OCI-LY3 (cell line): ENCODE data around the gene PEAK3.

Source experiments
- H2AFZ ChIP-seq: fragments of 200-600, 300-600 bp; shearing (Covaris generic); 2 replicates; pipeline ENCODE4 v1.6.0; 2014; ENCODE audit warnings: antibody characterized with exemption, low read depth, low read length
- H3K27ac ChIP-seq: fragments of 200-600, 300-600 bp; sonication (generic); 2 replicates; pipeline ENCODE4 v1.5.1; 2014; ENCODE audit warnings: mild to moderate bottlenecking, low read length, moderate library complexity, mixed read lengths
- H3K27me3 ChIP-seq: fragments of 200-600, 300-600 bp; sonication (generic); 2 replicates; pipeline ENCODE4 v1.6.1; 2014; ENCODE audit warnings: low read depth, low read length, mixed read lengths
- H3K36me3 ChIP-seq: fragments of 200-600, 300-600 bp; sonication (generic); replicated peaks from 2 replicates; pipeline ENCODE3; 2014; ENCODE audit warnings: low read depth, low read length, mixed read lengths
- H3K4me1 ChIP-seq: fragments of 300-600, 200-600 bp; sonication (generic); 2 replicates; pipeline ENCODE4 v1.6.1; 2014; ENCODE audit warnings: low read length, mixed read lengths
- H3K4me2 ChIP-seq: fragments of 200-600, 300-600 bp; sonication (generic); 2 replicates; pipeline ENCODE4 v1.6.1; 2014; ENCODE audit warnings: low read length, mixed read lengths
- H3K4me3 ChIP-seq: fragments of 300-600, 200-600 bp; sonication (generic); 2 replicates; pipeline ENCODE4 v1.5.1; 2014; ENCODE audit warnings: antibody characterized with exemption, mild to moderate bottlenecking, low read length, moderate library complexity
- H3K79me2 ChIP-seq: fragments of 300-600, 200-600 bp; shearing (Covaris generic); 2 replicates; pipeline ENCODE4 v1.6.1; 2014; ENCODE audit warnings: mild to moderate bottlenecking, low read length, mixed read lengths
- H3K9ac ChIP-seq: fragments of 300-600, 200-600 bp; shearing (Covaris generic); 2 replicates; pipeline ENCODE4 v1.6.0; 2014; ENCODE audit warnings: mild to moderate bottlenecking, low read length, moderate library complexity
- H3K9me3 ChIP-seq: fragments of 200-600, 300-600 bp; shearing (Covaris generic); 2 replicates; pipeline ENCODE4 v1.6.1; 2014; ENCODE audit warnings: low read length, mixed read lengths; ENCODE audit not compliant: insufficient read depth
- H4K20me1 ChIP-seq: fragments of 200-600, 300-600 bp; sonication (generic); 2 replicates; pipeline ENCODE4 v1.6.1; 2016; ENCODE audit warnings: low read length, mixed read lengths; ENCODE audit not compliant: insufficient read depth
- CTCF ChIP-seq: fragments of 200-600, 300-600 bp; sonication (generic); IDR thresholded peaks from 2 replicates; pipeline ENCODE4 v1.5.1; 2014; ENCODE audit warnings: antibody characterized with exemption, low read length, low read depth
- EZH2phosphoT487 ChIP-seq: fragments of 200-600 bp; shearing (Covaris generic); IDR thresholded peaks from 2 replicates; pipeline ENCODE4 v1.6.1; 2018; ENCODE audit warnings: antibody characterized with exemption, mixed run types, low read depth

Gene PEAK3

DNA sequence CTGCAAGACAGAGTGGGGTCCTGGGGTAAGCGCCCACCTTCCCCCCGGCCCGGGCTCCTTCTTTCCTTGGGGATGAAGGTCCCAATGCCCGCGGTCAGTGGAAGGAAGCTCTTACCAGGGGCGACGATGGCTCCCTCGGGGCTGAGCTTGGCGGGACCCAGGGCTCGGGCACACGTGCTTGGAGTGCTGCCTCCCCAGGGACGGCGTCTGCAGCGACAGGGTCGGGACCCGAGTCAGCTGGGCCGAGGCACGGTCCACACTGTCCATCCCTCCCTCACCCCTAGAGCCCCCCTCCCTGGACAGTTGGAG is 29.2 kb downstream of the PEAK3 start:
- TF ChIP-seq CTCF, result no peak
- TF ChIP-seq EZH2phosphoT487, result no peak
- Histone ChIP-seq H3K79me2 (no peaks in the 10 kb centered on the region), H3K36me3 (peaks cover 25% of the 10 kb centered on the region), H3K4me2 (no peak overlapping the region), H3K9me3 (no peaks in the 10 kb centered on the region), H3K27me3 (no peaks in the 10 kb centered on the region), H3K4me1 (peaks cover 18% of the 10 kb centered on the region), H4K20me1 (peaks cover 8% of the 10 kb centered on the region; the same call in 1 of the 2 replicates), H2AFZ (no peak overlapping the region), H3K9ac (no peak overlapping the region), H3K4me3 (no peak overlapping the region), H3K27ac (no peak overlapping the region)

DNA sequence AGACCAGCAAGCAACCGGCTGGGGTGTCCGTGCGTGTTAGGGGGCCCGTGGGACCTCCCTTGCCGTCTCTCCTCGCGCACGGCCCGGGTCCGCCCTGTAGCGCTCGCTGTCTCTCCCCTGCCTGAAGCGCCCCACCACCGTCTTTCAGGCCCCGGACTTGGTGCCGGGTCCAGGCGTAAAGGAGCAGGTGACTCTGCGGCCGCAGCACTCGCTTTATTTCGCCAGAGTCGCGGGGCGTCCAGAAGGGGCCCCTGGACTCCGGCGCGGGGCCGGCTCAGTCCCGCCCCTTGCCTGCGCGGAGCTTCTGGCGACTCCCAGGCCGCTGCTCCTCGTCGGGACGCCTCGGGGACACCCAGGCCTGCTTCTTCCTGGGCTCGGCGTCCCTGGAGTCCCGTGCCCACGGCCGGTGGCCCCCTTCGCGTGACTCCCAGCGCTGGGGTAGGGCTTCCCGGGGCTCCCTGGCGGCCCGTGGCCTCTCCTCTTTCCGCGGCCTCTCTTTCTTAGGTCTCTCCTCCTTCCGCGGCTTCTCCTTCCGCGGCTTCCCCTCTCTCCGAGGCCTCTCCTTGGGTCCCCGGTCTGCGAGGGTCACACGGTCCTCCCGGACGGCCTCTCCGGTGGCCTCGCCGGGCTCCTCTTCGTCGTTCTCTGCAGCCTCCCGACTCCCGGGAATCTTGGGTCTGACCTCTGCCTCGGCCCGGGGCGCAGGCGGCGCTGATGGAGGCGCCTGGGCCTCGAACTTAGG is 29.7 kb downstream of the PEAK3 start:
- no peak for TF ChIP-seq CTCF
- TF ChIP-seq EZH2phosphoT487, result no peak
- peaks cover 30% of the 10 kb centered on the region for H3K36me3 ChIP-seq
- H4K20me1 ChIP-seq, result peaks cover 10% of the 10 kb centered on the region
- no peak overlapping the region for H3K9ac ChIP-seq
- H3K4me1 ChIP-seq, result peaks cover 14% of the 10 kb centered on the region
- H3K4me3 ChIP-seq, result no peak overlapping the region
- no peak overlapping the region for H2AFZ ChIP-seq
- H3K27me3 ChIP-seq, result no peaks in the 10 kb centered on the region
- no peak overlapping the region for H3K27ac ChIP-seq
- no peak overlapping the region for H3K4me2 ChIP-seq
- H3K79me2 ChIP-seq, result no peaks in the 10 kb centered on the region
- H3K9me3 ChIP-seq, result no peaks in the 10 kb centered on the region

- peaks cover 38% of the 10 kb centered on the region for H3K36me3 ChIP-seq
- H3K4me2 ChIP-seq, result no peak overlapping the region
- H4K20me1 ChIP-seq, result peaks cover 12% of the 10 kb centered on the region
- H2AFZ ChIP-seq, result no peak overlapping the region
- H3K9ac ChIP-seq, result no peak overlapping the region
- no peaks in the 10 kb centered on the region for H3K27me3 ChIP-seq
- H3K79me2 ChIP-seq, result no peaks in the 10 kb centered on the region
- no peaks in the 10 kb centered on the region for H3K9me3 ChIP-seq
- no peak overlapping the region for H3K4me3 ChIP-seq
- H3K27ac ChIP-seq, result no peak overlapping the region
- no peak for TF ChIP-seq CTCF
- H3K4me1 ChIP-seq, result peaks cover 9% of the 10 kb centered on the region; the same call in 1 of the 2 replicates
These were observed 30.6 kb downstream of the PEAK3 start for GRCh38 chr19:2251106-2252054.

- peaks cover 3% of the 10 kb centered on the region; the same call in 1 of the 2 replicates for H3K4me1 ChIP-seq
- no peak overlapping the region for H3K4me3 ChIP-seq
- H4K20me1 ChIP-seq, result peaks cover 16% of the 10 kb centered on the region
- no peak overlapping the region for H3K27ac ChIP-seq
- H3K27me3 ChIP-seq, result no peaks in the 10 kb centered on the region
- no peak overlapping the region for H2AFZ ChIP-seq
- H3K79me2 ChIP-seq, result no peaks in the 10 kb centered on the region
- H3K36me3 ChIP-seq, result peaks cover 43% of the 10 kb centered on the region
- H3K9ac ChIP-seq, result no peak overlapping the region
- no peak overlapping the region for H3K4me2 ChIP-seq
- no peak for TF ChIP-seq EZH2phosphoT487
- no peak for TF ChIP-seq CTCF
- H3K9me3 ChIP-seq, result no peaks in the 10 kb centered on the region
These were observed 31.2 kb downstream of the PEAK3 start for GRCh38 chr19:2250766-2251105.
